Thymus (tissue), 11 donors: ENCODE measurements around the gene CACHD1. TPM values are rescaled to one million over a fixed set of nuclear protein-coding genes. Genes with fewer than 3 reads are reported as not detected.

Experiments
- DNase-seq, 9 donors: peaks; one replicate each; pipeline ENCODE4 v3.0.0-alpha.2; 2013; ENCODE audit warnings: low spot score in 9 of 9, low read depth in 6 of 9, missing footprints in 1 of 9
- H3K27ac ChIP-seq, 2 donors: one replicate each; pipeline ENCODE4 v1.5.1; 2013; ENCODE audit warnings: control low read depth in 1 of 2, low read depth in 1 of 2, low read length in 1 of 2, mild to moderate bottlenecking in 1 of 2, moderate library complexity in 1 of 2
- H3K27me3 ChIP-seq, 2 donors: one replicate each; pipeline ENCODE4 v1.5.1; 2013; ENCODE audit warnings: low read length in 1 of 2; ENCODE audit not compliant: control insufficient read depth in 2 of 2, insufficient read depth in 1 of 2
- H3K36me3 ChIP-seq, 2 donors: one replicate each; pipeline ENCODE4 v1.5.1; 2013; ENCODE audit warnings: low read length in 1 of 2, mild to moderate bottlenecking in 1 of 2, moderate library complexity in 1 of 2; ENCODE audit not compliant: control insufficient read depth in 2 of 2, insufficient read depth in 2 of 2
- H3K4me1 ChIP-seq, 2 donors: one replicate each; pipeline ENCODE4 v1.5.1; 2013; ENCODE audit warnings: low read length in 2 of 2; ENCODE audit not compliant: control insufficient read depth in 2 of 2, insufficient read depth in 2 of 2
- H3K4me3 ChIP-seq, 2 donors: one replicate each; pipeline ENCODE4 v1.5.1; 2013; ENCODE audit warnings: low read length in 2 of 2, control low read depth in 1 of 2, mild to moderate bottlenecking in 1 of 2
- H3K9me3 ChIP-seq, 2 donors: one replicate each; pipeline ENCODE4 v1.5.1; 2013; ENCODE audit warnings: low read length in 1 of 2, mild to moderate bottlenecking in 1 of 2; ENCODE audit not compliant: control insufficient read depth in 2 of 2, insufficient read depth in 1 of 2
- WGBS: extraction: QIAGEN DNeasy Blood & Tissue Kit; methylation state at CpG from one replicate; pipeline ENCODE4 v1.1.7; 2013; 5-methylcytosine and 5-hydroxymethylcytosine counted together
- polyA plus RNA-seq: library from polyadenylated mRNA; stranded (reverse); fragments of 200-250 nt; gene quantifications from one replicate; pipeline ENCODE4 v1.2.3, GENCODE V29; 2013
- total RNA-seq: library from RNA; stranded (reverse); fragments of 120-200 nt; gene quantifications from one replicate; pipeline ENCODE4 v1.2.4, GENCODE V29; 2013
- donor health status: healthy.

CACHD1 gene
- total and polyA plus RNA-seq, 2 donors, result 4.6 to 12.9 TPM

DNA sequence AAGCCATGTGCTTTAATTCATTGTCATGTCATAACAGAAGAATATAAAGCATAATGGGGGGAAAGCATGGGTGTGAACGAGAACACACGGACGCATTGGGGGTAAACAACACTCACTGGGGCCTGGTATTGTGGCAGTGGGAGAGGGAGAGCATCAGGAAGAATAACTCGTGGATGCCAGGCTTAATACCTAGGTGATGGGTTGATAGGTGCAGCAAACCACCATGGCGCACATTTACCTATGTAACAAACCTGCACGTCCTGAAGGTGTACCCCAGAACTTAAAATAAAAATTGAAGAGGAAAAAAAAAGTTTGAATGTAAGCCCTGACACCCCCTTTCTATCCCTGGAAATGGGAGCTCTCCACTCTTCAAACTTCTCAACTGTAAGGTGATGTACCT is 34.9 kb upstream of the CACHD1 start:
- H3K27ac ChIP-seq, result no peak overlapping the region
- H3K4me1 ChIP-seq, result no peaks in the 10 kb centered on the region
- no peak overlapping the region for H3K4me3 ChIP-seq
- 96% methylated on average over 6 of the region's 6 CpGs for WGBS
- no peaks in the 10 kb centered on the region for H3K9me3 ChIP-seq
- H3K36me3 ChIP-seq, result no peaks in the 10 kb centered on the region
- H3K27me3 ChIP-seq, result no peaks in the 10 kb centered on the region
- no peak for DNase-seq

DNA sequence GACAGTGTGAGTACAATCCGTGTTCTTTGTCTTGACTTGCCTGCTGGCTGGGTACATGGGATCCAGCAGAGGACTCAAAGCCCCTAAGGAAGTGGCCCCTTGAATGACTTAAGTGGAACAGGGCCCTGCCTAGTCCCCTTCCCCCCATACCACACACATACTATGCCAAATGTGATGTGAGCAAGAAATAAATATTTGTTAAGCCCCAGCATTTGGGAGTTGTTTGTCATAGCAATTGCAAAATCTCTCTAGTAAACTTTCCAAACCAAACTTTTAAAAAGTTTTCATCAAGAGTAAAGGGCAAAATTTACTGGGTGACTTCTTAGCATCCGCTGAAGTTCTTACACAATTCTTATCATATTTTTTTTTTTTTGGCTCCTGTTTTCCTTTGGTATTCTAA is 32.5 kb upstream of the CACHD1 start:
- Histone ChIP-seq H3K27me3 (no peaks in the 10 kb centered on the region), H3K36me3 (no peaks in the 10 kb centered on the region), H3K27ac (no peak overlapping the region), H3K4me1 (no peaks in the 10 kb centered on the region), H3K4me3 (no peak overlapping the region), H3K9me3 (no peaks in the 10 kb centered on the region)
- no peak for DNase-seq
- WGBS, result 95% methylated on average over 2 of the region's 2 CpGs

DNA sequence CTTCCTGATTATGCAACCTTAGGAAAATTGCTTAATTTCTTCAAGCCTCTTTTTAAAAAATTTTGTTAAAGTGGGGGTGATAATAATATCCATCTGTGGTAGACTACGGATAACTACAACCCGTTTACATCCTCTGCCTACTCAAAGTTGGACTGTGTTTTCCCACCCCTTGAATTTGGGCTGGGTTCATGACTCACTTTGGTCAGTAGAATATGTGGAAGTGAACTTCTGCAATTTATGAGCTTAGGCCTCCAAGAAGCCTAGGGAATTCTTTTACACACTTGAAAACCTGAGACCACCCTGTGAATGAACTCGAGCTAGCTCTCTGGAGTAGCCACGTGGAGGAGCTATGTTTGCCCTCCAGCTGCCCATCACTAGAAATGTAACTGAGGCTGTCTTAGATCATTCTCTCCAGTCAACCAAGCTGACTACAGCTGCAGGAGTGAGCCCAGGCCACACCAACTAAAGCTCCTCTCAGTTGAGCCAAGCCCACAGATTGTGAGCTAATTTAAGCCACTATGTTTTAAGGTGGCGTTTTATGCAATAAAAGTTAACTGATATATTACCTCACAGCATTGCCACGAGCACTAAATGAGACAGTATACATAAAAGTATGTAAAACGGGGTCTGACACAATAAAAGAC is 29.6 kb upstream of the CACHD1 start:
- Histone ChIP-seq H3K9me3 (no peaks in the 10 kb centered on the region), H3K4me3 (no peak overlapping the region), H3K4me1 (no peaks in the 10 kb centered on the region), H3K27ac (no peak overlapping the region), H3K36me3 (no peaks in the 10 kb centered on the region), H3K27me3 (no peaks in the 10 kb centered on the region)
- 91% methylated on average over 7 of the region's 7 CpGs for WGBS
- DNase-seq, result no peak

DNA sequence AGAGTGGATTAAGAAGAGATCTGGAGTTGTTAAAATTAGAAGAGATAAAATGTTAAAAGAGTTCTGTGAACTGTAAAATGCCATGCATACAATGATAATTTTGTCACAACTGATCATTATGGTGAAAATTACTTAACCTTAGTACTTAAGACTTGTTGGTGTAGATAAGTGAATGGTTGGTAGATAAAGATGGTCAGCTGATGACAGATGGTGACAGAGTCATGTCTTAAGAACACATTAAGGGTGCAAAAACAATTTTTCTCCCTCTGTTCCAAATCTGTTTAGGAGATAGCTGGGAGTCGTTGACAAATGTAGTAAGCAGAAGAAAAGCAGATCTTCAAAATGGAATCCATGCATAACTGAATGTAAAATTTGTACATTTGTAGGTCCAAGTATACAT is 18.5 kb upstream of the CACHD1 start:
- H3K27ac ChIP-seq, result no peak overlapping the region
- no peaks in the 10 kb centered on the region for H3K4me1 ChIP-seq
- 87% methylated on average over 1 of the region's 1 CpG for WGBS
- no peak overlapping the region for H3K4me3 ChIP-seq
- no peaks in the 10 kb centered on the region for H3K36me3 ChIP-seq
- no peak for DNase-seq
- no peaks in the 10 kb centered on the region for H3K27me3 ChIP-seq
- no peaks in the 10 kb centered on the region for H3K9me3 ChIP-seq

DNA sequence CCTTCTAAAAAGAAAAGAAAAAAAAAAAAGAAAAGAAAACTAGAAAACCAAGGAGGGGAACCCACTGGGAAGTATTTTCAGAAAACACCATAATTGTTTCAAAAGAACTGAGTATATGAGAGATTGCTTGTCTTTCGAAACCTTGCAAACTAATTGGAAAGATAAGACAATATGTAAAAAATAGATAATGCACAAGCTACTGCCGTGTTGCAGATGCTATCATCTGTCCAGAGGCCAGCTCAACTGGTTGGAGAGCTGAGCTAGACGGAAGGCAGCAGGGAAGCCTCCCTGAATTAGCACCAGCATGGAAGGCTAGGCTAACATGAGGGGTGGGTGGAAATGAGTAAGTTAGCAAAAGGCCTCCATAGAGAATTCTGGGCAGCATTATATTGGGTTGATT is 16.2 kb upstream of the CACHD1 start:
- no peak for DNase-seq
- Histone ChIP-seq H3K9me3 (no peaks in the 10 kb centered on the region), H3K27me3 (no peaks in the 10 kb centered on the region), H3K36me3 (no peaks in the 10 kb centered on the region), H3K4me3 (no peak overlapping the region), H3K4me1 (no peaks in the 10 kb centered on the region), H3K27ac (no peak overlapping the region)
- 95% methylated on average over 3 of the region's 3 CpGs for WGBS

DNA sequence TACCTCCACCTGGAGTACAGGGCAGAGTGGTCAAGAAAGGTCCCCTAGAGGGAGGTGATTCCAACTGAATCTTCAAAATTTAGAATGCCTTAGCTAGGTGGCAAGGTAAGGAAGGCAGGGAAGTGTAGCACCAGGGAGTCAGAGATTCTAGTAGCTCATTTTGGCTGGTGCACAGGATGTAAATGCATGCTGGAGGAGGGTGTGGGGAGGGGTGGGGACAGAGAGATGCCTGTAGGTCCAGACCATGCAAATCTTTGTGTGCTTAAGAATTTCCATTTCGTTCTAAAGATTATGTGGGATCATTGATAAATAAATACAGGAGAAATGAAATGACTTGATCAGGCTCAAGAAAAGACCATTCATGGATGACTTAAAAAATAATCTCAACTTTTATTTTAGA is 11.0 kb upstream of the CACHD1 start:
- DNase-seq, result no peak
- H3K27ac ChIP-seq, result no peak overlapping the region
- H3K4me1 ChIP-seq, result no peaks in the 10 kb centered on the region
- WGBS, result 91% methylated on average over 1 of the region's 1 CpG
- no peaks in the 10 kb centered on the region for H3K27me3 ChIP-seq
- H3K4me3 ChIP-seq, result no peak overlapping the region
- no peaks in the 10 kb centered on the region for H3K36me3 ChIP-seq
- H3K9me3 ChIP-seq, result no peaks in the 10 kb centered on the region

DNA sequence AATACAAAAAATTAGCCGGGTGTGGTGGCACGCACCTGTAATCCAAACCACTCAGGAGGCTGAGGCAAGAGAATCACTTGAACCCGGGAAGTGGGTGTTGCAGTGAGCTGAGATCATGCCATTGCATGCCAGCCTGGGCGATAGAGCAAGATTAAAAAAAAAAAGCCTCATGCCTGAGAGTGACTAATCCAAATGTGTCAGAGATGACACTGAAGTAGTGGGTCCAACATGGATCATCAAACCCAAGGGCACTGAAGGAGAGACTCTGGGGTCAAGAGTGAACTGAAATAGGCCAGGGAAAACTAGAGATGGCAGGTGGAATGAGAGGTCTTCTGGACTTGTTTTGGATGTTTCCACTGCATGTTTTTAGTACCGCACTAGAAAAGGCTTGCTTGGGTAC is 10.2 kb upstream of the CACHD1 start:
- Histone ChIP-seq H3K27me3 (no peaks in the 10 kb centered on the region), H3K27ac (no peak overlapping the region), H3K4me1 (no peaks in the 10 kb centered on the region), H3K9me3 (no peaks in the 10 kb centered on the region), H3K36me3 (no peaks in the 10 kb centered on the region), H3K4me3 (no peak overlapping the region)
- WGBS, result 97% methylated on average over 5 of the region's 5 CpGs
- no peak for DNase-seq

DNA sequence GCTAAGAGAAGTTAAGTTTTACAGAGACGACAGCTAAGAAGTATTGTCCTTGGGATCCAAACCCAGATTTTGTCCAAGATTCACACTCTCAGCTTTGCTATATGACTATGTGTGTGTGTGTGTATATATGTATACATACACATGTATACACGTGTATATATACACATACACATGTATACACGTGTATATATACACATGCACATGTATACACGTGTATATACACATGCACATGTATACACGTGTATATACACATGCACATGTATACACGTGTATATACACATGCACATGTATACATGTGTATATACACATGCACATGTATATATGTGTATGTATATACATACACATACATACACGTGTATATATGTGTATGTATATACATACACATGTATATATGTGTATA is 3.9 kb upstream of the CACHD1 start:
- Histone ChIP-seq H3K27me3 (peaks cover 32 to 38% of the 10 kb centered on the region in 2 donors), H3K27ac (no peak overlapping the region), H3K9me3 (no peaks in the 10 kb centered on the region), H3K36me3 (no peaks in the 10 kb centered on the region), H3K4me3 (no peak overlapping the region), H3K4me1 (peaks cover 5 to 8% of the 10 kb centered on the region in 2 donors)
- WGBS, result 95% methylated on average over 7 of the region's 7 CpGs
- no peak for DNase-seq

DNA sequence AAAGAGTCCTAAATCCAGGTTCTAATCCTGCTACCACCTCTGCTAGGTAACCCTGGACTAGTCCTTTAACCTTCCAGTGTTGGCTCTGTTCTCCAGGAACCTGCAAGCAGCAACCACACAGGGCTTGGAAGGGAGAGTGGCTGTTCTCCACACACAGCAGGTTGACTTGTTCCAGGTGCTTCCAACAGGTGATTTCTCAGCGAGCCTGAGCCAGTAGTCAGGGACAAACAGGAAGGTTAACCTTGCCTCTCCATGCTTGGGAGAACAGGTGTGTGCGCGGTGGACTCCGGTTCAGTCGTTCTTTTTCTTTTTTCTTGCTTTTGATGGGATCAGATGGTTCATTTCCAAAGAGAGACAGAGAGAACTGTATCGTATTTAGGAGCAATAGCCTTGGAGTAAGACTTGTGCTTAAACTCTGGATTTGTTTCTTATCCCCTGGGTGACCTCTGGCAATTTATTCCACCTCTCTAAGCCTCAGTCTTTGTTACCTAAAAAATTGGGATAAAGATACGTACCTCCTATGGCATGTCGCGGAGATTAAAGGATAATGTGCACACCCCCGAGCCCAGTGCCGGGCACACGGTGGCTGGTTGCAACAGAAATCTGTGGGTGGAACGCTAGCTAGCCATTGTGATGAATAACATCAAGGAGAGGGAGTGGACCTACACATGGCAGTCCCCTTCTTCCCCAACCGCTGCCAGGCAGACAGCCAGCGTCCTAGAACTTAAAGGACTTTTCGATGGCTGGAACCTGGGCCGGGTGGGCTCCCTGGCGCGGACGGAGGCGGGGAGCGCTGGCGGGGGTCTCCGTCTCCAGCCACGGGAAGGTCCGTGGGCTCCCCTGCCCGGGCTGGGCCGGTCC is 583 bp upstream of the CACHD1 start:
- H3K27me3 ChIP-seq, result peaks cover 49 to 58% of the 10 kb centered on the region in 2 donors
- no peaks in the 10 kb centered on the region for H3K9me3 ChIP-seq
- WGBS, result 14% methylated on average over 28 of the region's 28 CpGs
- H3K4me1 ChIP-seq, result peaks cover 5 to 12% of the 10 kb centered on the region in 2 donors
- H3K36me3 ChIP-seq, result no peaks in the 10 kb centered on the region
- H3K4me3 ChIP-seq, result peak overlapping the region; percentile 32 to 64
- no peak for DNase-seq
- H3K27ac ChIP-seq, result no peak overlapping the region
